ENCODE data around the gene PHLDA3. TPM values are rescaled to one million over a fixed set of nuclear protein-coding genes. Genes with fewer than 3 reads are reported as not detected.

PHLDA3 gene
- total RNA-seq, 2 experiments from 2014 or later, result 0.45 to 0.71 TPM

DNA sequence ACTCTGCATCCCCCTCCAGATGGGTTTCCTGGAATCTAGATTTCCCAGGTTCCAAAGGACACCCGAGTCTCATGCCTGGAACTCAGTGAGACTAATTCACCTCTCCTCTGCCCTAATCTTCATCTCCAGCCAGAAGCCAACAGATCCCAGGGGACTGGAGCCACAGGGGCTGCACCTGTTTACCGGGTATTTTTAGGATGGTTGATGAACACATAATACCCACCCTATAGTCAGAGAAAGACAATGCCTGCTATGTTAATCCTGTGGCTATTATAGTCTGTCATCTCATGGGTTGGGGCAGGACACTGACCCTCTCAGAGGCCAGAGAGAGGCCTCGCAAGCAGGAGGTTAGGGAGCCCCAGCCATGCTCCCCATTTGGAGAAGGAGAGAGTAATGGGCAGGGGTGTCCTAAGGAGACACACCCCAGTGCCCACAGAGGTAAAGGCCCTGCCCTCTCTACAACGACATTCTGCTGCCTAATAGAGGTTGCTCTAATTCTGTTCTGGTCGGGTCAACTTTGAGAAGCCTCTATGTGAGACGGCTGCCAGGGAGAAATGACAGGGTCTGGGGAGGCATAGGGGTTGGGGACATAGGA, 46.5 kb downstream of the PHLDA3 start:
- H3K27ac Mint-ChIP-seq, result no peak overlapping the region
- DNase-seq, result no peak
- CTCF ChIA-PET, result no interaction called here

DNA sequence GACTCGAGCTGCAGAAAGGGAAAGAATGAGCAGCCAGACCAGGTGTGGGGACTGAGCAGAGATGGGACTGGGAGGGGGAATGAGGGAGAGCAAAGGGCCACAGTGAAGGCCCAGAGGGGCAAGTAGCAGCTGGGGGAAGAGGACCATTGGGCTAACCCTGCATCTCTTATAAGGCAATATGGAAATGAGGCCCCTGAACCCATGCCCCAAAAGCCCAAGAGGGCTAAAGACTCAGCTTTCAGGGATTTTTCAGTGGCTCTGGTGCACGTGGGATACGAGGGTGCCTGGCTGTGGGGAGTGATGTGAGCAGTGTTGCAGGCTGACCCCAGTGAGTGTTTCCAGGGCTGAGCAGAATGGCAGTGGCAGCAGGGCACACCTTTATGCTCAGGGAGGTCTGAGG, 47.0 kb downstream of the PHLDA3 start:
- ATAC-seq (ENCODE audit: poor library complexity), result no peak
- ChIA-PET POLR2A (no interaction called here), CTCF (no interaction called here)
- H3K4me1 ChIP-seq (ENCODE audit: insufficient read depth, low read length), result no peaks in the 10 kb centered on the region
- no peaks in the 10 kb centered on the region for H3K9me3 ChIP-seq (ENCODE audit: control insufficient read depth in 1 of 2, insufficient read depth in 1 of 2, low read length in 2 of 2)
- H3K4me3 ChIP-seq (ENCODE audit: low read length), result no peak overlapping the region
- intact Hi-C loops (cut with DNase I, micrococcal nuclease), result no loop called here
- H3K36me3 ChIP-seq (ENCODE audit: insufficient read depth, low read length), result no peaks in the 10 kb centered on the region
- H3K27ac ChIP-seq (ENCODE audit: low read depth in 1 of 2, low read length in 2 of 2), result no peak overlapping the region
- Mint-ChIP-seq H3K9me3 (no peaks in the 10 kb centered on the region), H3K4me3 (no peak overlapping the region), H3K4me1 (ENCODE audit: low read depth) (no peaks in the 10 kb centered on the region), H3K27ac (no peak overlapping the region), H3K36me3 (ENCODE audit: low read depth) (no peaks in the 10 kb centered on the region), H3K27me3 (peaks cover 10% of the 10 kb centered on the region)
- TF ChIP-seq, protein P1, sequence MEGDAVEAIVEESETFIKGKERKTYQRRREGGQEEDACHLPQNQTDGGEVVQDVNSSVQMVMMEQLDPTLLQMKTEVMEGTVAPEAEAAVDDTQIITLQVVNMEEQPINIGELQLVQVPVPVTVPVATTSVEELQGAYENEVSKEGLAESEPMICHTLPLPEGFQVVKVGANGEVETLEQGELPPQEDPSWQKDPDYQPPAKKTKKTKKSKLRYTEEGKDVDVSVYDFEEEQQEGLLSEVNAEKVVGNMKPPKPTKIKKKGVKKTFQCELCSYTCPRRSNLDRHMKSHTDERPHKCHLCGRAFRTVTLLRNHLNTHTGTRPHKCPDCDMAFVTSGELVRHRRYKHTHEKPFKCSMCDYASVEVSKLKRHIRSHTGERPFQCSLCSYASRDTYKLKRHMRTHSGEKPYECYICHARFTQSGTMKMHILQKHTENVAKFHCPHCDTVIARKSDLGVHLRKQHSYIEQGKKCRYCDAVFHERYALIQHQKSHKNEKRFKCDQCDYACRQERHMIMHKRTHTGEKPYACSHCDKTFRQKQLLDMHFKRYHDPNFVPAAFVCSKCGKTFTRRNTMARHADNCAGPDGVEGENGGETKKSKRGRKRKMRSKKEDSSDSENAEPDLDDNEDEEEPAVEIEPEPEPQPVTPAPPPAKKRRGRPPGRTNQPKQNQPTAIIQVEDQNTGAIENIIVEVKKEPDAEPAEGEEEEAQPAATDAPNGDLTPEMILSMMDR (IDR thresholded peaks at IDR 0.05), result no peak
- no peak for DNase-seq
- peaks cover 4 to 6% of the 10 kb centered on the region in 2 experiments for H3K27me3 ChIP-seq (ENCODE audit: control insufficient read depth in 1 of 2, insufficient read depth in 2 of 2, low read length in 2 of 2)

More for the DNA sequence above, 46.5 kb downstream of the PHLDA3 start:
- Mint-ChIP-seq H3K9me3 (no peaks in the 10 kb centered on the region), H3K36me3 (ENCODE audit: low read depth) (no peaks in the 10 kb centered on the region), H3K4me3 (no peak overlapping the region), H3K4me1 (ENCODE audit: low read depth) (no peaks in the 10 kb centered on the region), H3K27me3 (peaks cover 5% of the 10 kb centered on the region)
- POLR2A ChIA-PET, result no interaction called here
- H3K4me1 ChIP-seq (ENCODE audit: insufficient read depth, low read length), result no peaks in the 10 kb centered on the region
- no peak overlapping the region for H3K4me3 ChIP-seq (ENCODE audit: low read length)
- TF ChIP-seq, protein P1 (IDR thresholded peaks at IDR 0.05), result no peak
- intact Hi-C loops (cut with DNase I, micrococcal nuclease), result no loop called here
- no peak overlapping the region for H3K27ac ChIP-seq (ENCODE audit: low read depth in 1 of 2, low read length in 2 of 2)
- peaks cover under 1 to 4% of the 10 kb centered on the region in 2 experiments for H3K27me3 ChIP-seq (ENCODE audit: control insufficient read depth in 1 of 2, insufficient read depth in 2 of 2, low read length in 2 of 2)
- ATAC-seq (ENCODE audit: poor library complexity), result no peak
- no peaks in the 10 kb centered on the region for H3K36me3 ChIP-seq (ENCODE audit: insufficient read depth, low read length)
- H3K9me3 ChIP-seq (ENCODE audit: control insufficient read depth in 1 of 2, insufficient read depth in 1 of 2, low read length in 2 of 2), result no peaks in the 10 kb centered on the region

DNA sequence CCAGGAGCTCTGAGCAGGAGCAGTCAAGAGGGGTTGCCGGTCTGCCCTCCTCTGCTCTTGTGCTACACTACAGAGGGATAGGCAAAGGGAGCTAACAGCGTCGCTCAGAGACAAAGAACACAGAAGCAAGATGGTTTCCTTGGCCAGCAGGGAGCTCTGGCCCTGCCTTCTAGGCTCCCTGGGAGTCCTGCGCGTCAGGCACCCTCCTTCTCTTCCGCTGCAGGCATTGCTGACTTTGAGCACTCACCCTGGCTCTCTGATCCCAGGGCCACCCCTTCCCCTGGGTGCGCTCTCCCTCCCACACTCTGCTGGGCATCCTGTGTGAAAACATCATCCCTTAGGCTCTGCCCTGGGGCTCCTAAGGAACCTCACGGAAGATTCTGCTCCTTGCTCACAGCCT, 47.9 kb downstream of the PHLDA3 start:
- Histone ChIP-seq H3K27me3 (ENCODE audit: control insufficient read depth in 1 of 2, insufficient read depth in 2 of 2, low read length in 2 of 2) (peaks cover 4 to 8% of the 10 kb centered on the region in 2 experiments), H3K4me1 (ENCODE audit: insufficient read depth, low read length) (no peaks in the 10 kb centered on the region), H3K36me3 (ENCODE audit: insufficient read depth, low read length) (no peaks in the 10 kb centered on the region), H3K4me3 (ENCODE audit: low read length) (no peak overlapping the region), H3K9me3 (ENCODE audit: control insufficient read depth in 1 of 2, insufficient read depth in 1 of 2, low read length in 2 of 2) (no peaks in the 10 kb centered on the region), H3K27ac (ENCODE audit: low read depth in 1 of 2, low read length in 2 of 2) (no peak overlapping the region)
- ATAC-seq (ENCODE audit: poor library complexity) (no peak), DNase-seq (no peak)
- Mint-ChIP-seq H3K27ac (no peak overlapping the region), H3K27me3 (peaks cover 11% of the 10 kb centered on the region), H3K4me3 (no peak overlapping the region), H3K36me3 (ENCODE audit: low read depth) (no peaks in the 10 kb centered on the region), H3K4me1 (ENCODE audit: low read depth) (no peaks in the 10 kb centered on the region), H3K9me3 (no peaks in the 10 kb centered on the region)
- ChIA-PET POLR2A (no interaction called here), CTCF (no interaction called here)
- intact Hi-C loops (cut with DNase I, micrococcal nuclease), result no loop called here
- TF ChIP-seq, protein P1 (IDR thresholded peaks at IDR 0.05), result no peak
